ENCODE data around the gene ZNF836. TPM values are rescaled to one million over a fixed set of nuclear protein-coding genes. Genes with fewer than 3 reads are reported as not detected.
A peak's percentile ranks its signal among the peaks of the same experiment; 100 is the strongest.

ZNF836 gene
- total and polyA plus RNA-seq, 2 of the 13 experiments (the other 11 are each of a cell fraction or from before 2014, with no cell fraction given) = 1.6 to 5.3 TPM

DNA sequence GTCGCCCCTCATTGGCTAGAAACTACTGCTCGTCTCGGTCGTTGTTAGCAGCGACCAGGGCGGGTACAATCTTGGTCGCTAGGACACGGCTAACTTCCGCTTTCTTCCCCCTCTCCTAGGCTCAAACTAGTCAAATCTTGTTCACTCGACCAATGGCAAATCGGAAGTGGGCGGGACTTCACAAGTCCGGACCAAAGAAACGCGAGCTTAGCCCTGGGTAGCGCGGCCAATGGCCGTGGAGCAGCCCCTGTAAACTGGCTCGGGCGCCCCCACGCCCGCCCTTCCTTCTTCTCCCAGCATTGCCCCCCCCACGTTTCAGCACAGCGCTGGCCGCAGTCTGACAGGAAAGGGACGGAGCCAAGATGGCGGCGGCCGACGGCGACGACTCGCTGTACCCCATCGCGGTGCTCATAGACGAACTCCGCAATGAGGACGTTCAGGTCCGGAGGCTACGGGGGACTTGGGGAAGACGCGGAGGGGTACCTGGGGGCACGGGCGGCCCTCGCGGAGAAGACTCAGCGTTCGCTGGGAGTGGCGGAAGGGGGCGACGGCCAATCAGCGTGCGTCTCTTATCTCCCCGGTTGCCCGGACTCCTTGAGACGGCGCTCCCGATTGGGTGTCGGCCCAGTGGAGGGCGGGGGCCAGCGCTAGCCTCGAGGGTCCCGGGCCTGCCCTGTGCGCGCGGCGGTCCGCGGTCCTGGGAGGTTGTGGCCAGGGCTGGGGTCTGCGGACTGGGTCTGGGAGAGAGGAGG, 18.5 kb upstream of the ZNF836 start, which contains the start of gene PPP2R1A (continued):
- peak; percentile 91; the same call in 1 of the 2 replicates for TF ChIP-seq HINFP (CRISPR knock-in tag; IDR thresholded peaks at IDR 0.05; ENCODE audit: low read depth)
- peak; percentile 78 for TF ChIP-seq PBX2 (CRISPR knock-in tag; IDR thresholded peaks at IDR 0.05)
- TF ChIP-seq ZNF574 (CRISPR knock-in tag; IDR thresholded peaks at IDR 0.05) = peak; percentile 59; the same call in 1 of the 2 replicates
- no peak for TF ChIP-seq FIP1L1 (IDR thresholded peaks at IDR 0.05; ENCODE audit: borderline replicate concordance, insufficient read depth, low read depth, low read length)
- TF ChIP-seq, protein P1, sequence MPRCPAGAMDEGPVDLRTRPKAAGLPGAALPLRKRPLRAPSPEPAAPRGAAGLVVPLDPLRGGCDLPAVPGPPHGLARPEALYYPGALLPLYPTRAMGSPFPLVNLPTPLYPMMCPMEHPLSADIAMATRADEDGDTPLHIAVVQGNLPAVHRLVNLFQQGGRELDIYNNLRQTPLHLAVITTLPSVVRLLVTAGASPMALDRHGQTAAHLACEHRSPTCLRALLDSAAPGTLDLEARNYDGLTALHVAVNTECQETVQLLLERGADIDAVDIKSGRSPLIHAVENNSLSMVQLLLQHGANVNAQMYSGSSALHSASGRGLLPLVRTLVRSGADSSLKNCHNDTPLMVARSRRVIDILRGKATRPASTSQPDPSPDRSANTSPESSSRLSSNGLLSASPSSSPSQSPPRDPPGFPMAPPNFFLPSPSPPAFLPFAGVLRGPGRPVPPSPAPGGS (CRISPR knock-in tag; IDR thresholded peaks at IDR 0.05) = peak; percentile 28; the same call in 1 of the 2 replicates
- TF ChIP-seq SP1 (IDR thresholded peaks at IDR 0.05) = no peak
- no peak for TF ChIP-seq SP1 (CRISPR knock-in tag; IDR thresholded peaks at IDR 0.05)
- TF ChIP-seq, protein P2, sequence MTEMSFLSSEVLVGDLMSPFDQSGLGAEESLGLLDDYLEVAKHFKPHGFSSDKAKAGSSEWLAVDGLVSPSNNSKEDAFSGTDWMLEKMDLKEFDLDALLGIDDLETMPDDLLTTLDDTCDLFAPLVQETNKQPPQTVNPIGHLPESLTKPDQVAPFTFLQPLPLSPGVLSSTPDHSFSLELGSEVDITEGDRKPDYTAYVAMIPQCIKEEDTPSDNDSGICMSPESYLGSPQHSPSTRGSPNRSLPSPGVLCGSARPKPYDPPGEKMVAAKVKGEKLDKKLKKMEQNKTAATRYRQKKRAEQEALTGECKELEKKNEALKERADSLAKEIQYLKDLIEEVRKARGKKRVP (CRISPR knock-in tag; IDR thresholded peaks at IDR 0.05) = 0 out of 4 replicates have a peak, but pooled peaks of 1 of the 2 experiments have one; percentile 38
- TF ChIP-seq, protein P3, sequence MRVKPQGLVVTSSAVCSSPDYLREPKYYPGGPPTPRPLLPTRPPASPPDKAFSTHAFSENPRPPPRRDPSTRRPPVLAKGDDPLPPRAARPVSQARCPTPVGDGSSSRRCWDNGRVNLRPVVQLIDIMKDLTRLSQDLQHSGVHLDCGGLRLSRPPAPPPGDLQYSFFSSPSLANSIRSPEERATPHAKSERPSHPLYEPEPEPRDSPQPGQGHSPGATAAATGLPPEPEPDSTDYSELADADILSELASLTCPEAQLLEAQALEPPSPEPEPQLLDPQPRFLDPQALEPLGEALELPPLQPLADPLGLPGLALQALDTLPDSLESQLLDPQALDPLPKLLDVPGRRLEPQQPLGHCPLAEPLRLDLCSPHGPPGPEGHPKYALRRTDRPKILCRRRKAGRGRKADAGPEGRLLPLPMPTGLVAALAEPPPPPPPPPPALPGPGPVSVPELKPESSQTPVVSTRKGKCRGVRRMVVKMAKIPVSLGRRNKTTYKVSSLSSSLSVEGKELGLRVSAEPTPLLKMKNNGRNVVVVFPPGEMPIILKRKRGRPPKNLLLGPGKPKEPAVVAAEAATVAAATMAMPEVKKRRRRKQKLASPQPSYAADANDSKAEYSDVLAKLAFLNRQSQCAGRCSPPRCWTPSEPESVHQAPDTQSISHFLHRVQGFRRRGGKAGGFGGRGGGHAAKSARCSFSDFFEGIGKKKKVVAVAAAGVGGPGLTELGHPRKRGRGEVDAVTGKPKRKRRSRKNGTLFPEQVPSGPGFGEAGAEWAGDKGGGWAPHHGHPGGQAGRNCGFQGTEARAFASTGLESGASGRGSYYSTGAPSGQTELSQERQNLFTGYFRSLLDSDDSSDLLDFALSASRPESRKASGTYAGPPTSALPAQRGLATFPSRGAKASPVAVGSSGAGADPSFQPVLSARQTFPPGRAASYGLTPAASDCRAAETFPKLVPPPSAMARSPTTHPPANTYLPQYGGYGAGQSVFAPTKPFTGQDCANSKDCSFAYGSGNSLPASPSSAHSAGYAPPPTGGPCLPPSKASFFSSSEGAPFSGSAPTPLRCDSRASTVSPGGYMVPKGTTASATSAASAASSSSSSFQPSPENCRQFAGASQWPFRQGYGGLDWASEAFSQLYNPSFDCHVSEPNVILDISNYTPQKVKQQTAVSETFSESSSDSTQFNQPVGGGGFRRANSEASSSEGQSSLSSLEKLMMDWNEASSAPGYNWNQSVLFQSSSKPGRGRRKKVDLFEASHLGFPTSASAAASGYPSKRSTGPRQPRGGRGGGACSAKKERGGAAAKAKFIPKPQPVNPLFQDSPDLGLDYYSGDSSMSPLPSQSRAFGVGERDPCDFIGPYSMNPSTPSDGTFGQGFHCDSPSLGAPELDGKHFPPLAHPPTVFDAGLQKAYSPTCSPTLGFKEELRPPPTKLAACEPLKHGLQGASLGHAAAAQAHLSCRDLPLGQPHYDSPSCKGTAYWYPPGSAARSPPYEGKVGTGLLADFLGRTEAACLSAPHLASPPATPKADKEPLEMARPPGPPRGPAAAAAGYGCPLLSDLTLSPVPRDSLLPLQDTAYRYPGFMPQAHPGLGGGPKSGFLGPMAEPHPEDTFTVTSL (CRISPR knock-in tag; IDR thresholded peaks at IDR 0.05; ENCODE audit: borderline replicate concordance) = no peak
- TF ChIP-seq SMAD3 (CRISPR knock-in tag; IDR thresholded peaks at IDR 0.05) = 0 out of 2 replicates have a peak, but pooled peaks have one; percentile 9
- peak; percentile 85 for TF ChIP-seq TBX2 (CRISPR knock-in tag; IDR thresholded peaks at IDR 0.05; ENCODE audit: borderline replicate concordance)
- TF ChIP-seq NR2F6 (IDR thresholded peaks at IDR 0.05) = no peak
- no peak for TF ChIP-seq NR2F6 (CRISPR knock-in tag; IDR thresholded peaks at IDR 0.05)

Data from HepG2 (cell line).